H1 (cell line): ENCODE data around the gene USP16. TPM values are rescaled to one million over a fixed set of nuclear protein-coding genes. Genes with fewer than 3 reads are reported as not detected.

ENCODE experiments used
- CTBP2 ChIP-seq: IDR thresholded peaks from 2 replicates; pipeline ENCODE4 v1.7.0; 2011; ENCODE audit warnings: borderline replicate concordance, mild to moderate bottlenecking, moderate library complexity, mixed read lengths, low read length; ENCODE audit not compliant: insufficient read depth, insufficient read length
- HDAC2 ChIP-seq, 2 experiments: fragments of 300-600 bp in 1 of 2; sonication (generic) in 1 of 2; IDR thresholded peaks; 2 replicates each; pipeline ENCODE4 v1.6.1; 2011 to 2012; ENCODE audit warnings: low read depth in 2 of 2, low read length in 2 of 2, mild to moderate bottlenecking in 2 of 2, moderate library complexity in 2 of 2, borderline replicate concordance in 1 of 2, inconsistent platforms in 1 of 2
- POLR2AphosphoS5 ChIP-seq: IDR thresholded peaks from 2 replicates; pipeline ENCODE4 v1.6.1; 2011; ENCODE audit warnings: low read depth, low read length
- TAF7 ChIP-seq: optimal IDR thresholded peaks from 2 replicates; pipeline ENCODE3; 2011; ENCODE audit warnings: low read depth, mild to moderate bottlenecking, inconsistent platforms, low read length, moderate library complexity, borderline replicate concordance
- polyA plus RNA-seq, 7 experiments: library from polyadenylated mRNA; depleted of rRNA in 3 of 7; stranded (reverse) in 5 of 7; unstranded in 2 of 7; fragments of >200 nt in 5 of 7; fragments of 200-250 nt in 2 of 7; gene quantifications; 1 replicate in 5 of 7; 2 replicates in 1 of 7; 4 replicates in 1 of 7; pipeline versions ENCODE4 v1.2.1 to v1.2.3, GENCODE V29; 2011 to 2013; ENCODE audit warnings: missing spikeins in 2 of 7, mixed read lengths in 2 of 7
- total RNA-seq: library from RNA; stranded (reverse); fragmentation: NEBNext Ultra II Directional; extraction: Animal tissue kit (Norgen Biotek cat#: 25700); gene quantifications from 2 replicates; pipeline ENCODE4 v1.2.1, GENCODE V29; 2021

USP16 gene
- total and polyA plus RNA-seq, 2 of the 8 experiments (the other 6 are each of a cell fraction or from before 2014, with no cell fraction given), result 3.4 to 19.1 TPM

- TF ChIP-seq HDAC2 (IDR thresholded peaks at IDR 0.05; ENCODE audit: borderline replicate concordance in 1 of 2, low read depth in 2 of 2, low read length in 2 of 2) (no peak), TAF7 (no peak), POLR2AphosphoS5 (no peak), CTBP2 (no peak)
Observed at GRCh38 chr21:29091033-29091432, 66.6 kb downstream of the USP16 start (continued).
